Spinal cord (tissue), 10 donors: ENCODE results near the gene HIPK1. TPM values are rescaled to one million over a fixed set of nuclear protein-coding genes. Genes with fewer than 3 reads are reported as not detected.

Source experiments
- DNase-seq, 6 donors: peaks; one replicate each; pipeline versions ENCODE4 v3.0.0 to v3.0.0-alpha.2; 2013 to 2015; ENCODE audit warnings: low spot score in 6 of 6, low read depth in 4 of 6
- H3K27ac ChIP-seq: one replicate; pipeline ENCODE4 v1.5.1; 2013; ENCODE audit warnings: low read depth, low read length, control low read depth
- H3K27me3 ChIP-seq: one replicate; pipeline ENCODE4 v1.6.1; 2013; ENCODE audit warnings: low read length; ENCODE audit not compliant: control insufficient read depth, insufficient read depth
- H3K36me3 ChIP-seq: one replicate; pipeline ENCODE4 v1.6.1; 2013; ENCODE audit warnings: low read length; ENCODE audit not compliant: control insufficient read depth, insufficient read depth
- H3K4me1 ChIP-seq: one replicate; pipeline ENCODE4 v1.6.1; 2013; ENCODE audit warnings: low read length; ENCODE audit not compliant: control insufficient read depth, insufficient read depth
- H3K4me3 ChIP-seq: one replicate; pipeline ENCODE4 v1.5.1; 2013; ENCODE audit warnings: low read depth, low read length, control low read depth
- H3K9me3 ChIP-seq: one replicate; pipeline ENCODE4 v1.6.1; 2013; ENCODE audit warnings: low read length; ENCODE audit not compliant: control insufficient read depth, insufficient read depth
- WGBS: methylation state at CpG from one replicate; pipeline ENCODE4 v1.1.5; 2013; ENCODE audit warnings: missing lambda C conversion rate; ENCODE audit not compliant: insufficient coverage; 5-methylcytosine and 5-hydroxymethylcytosine counted together
- polyA plus RNA-seq, 2 donors: library from polyadenylated mRNA; unstranded; fragments of 120-200 nt; gene quantifications; one replicate each; pipeline ENCODE4 v1.2.1, GENCODE V29; 2013; ENCODE audit not compliant: insufficient read length in 2 of 2
- total RNA-seq, 2 donors: library from RNA; depleted of rRNA in 1 of 2; stranded (reverse); fragments of 120-200 nt in 1 of 2; fragments of >200 nt in 1 of 2; gene quantifications; one replicate each; pipeline versions ENCODE4 v1.2.3 to v1.2.4, GENCODE V29; 2013 to 2014
- donor health status: healthy.

Gene HIPK1
- total and polyA plus RNA-seq, 4 donors: 41.5 to 58.6 (median 50.1) TPM

GRCh38 chr1:113895098-113895497, 34.0 kb upstream of the HIPK1 start:
- Histone ChIP-seq H3K27me3 (no peaks in the 10 kb centered on the region), H3K36me3 (peaks cover 17% of the 10 kb centered on the region), H3K4me3 (no peak overlapping the region), H3K9me3 (no peaks in the 10 kb centered on the region), H3K4me1 (no peaks in the 10 kb centered on the region), H3K27ac (no peak overlapping the region)
- 90% methylated on average over 4 of the region's 6 CpGs for WGBS
- DNase-seq: peak in 1 of 6 donors; percentile 28

GRCh38 chr1:113895961-113896360, 33.2 kb upstream of the HIPK1 start:
- 79% methylated on average over 3 of the region's 8 CpGs for WGBS

GRCh38 chr1:113898241-113898814, 30.8 kb upstream of the HIPK1 start:
- no peak overlapping the region for H3K27ac ChIP-seq
- no peak for DNase-seq
- no peaks in the 10 kb centered on the region for H3K27me3 ChIP-seq
- peaks cover 18% of the 10 kb centered on the region for H3K36me3 ChIP-seq
- no peaks in the 10 kb centered on the region for H3K4me1 ChIP-seq
- no CpG with 5 or more reads among the region's 1 CpG for WGBS
- no peaks in the 10 kb centered on the region for H3K9me3 ChIP-seq
- no peak overlapping the region for H3K4me3 ChIP-seq

More at GRCh38 chr1:113895961-113896360, 33.2 kb upstream of the HIPK1 start:
- DNase-seq: no peak
- Histone ChIP-seq H3K4me1 (no peaks in the 10 kb centered on the region), H3K9me3 (no peaks in the 10 kb centered on the region), H3K4me3 (no peak overlapping the region), H3K36me3 (peaks cover 18% of the 10 kb centered on the region), H3K27ac (no peak overlapping the region), H3K27me3 (no peaks in the 10 kb centered on the region)

GRCh38 chr1:113899111-113899510, 30.0 kb upstream of the HIPK1 start:
- Histone ChIP-seq H3K27ac (no peak overlapping the region), H3K4me3 (no peak overlapping the region), H3K36me3 (peaks cover 18% of the 10 kb centered on the region), H3K27me3 (no peaks in the 10 kb centered on the region), H3K9me3 (no peaks in the 10 kb centered on the region), H3K4me1 (no peaks in the 10 kb centered on the region)
- no peak for DNase-seq

GRCh38 chr1:113901191-113901590, 27.9 kb upstream of the HIPK1 start:
- Histone ChIP-seq H3K4me3 (no peak overlapping the region), H3K9me3 (no peaks in the 10 kb centered on the region), H3K4me1 (peaks cover 8% of the 10 kb centered on the region), H3K27me3 (no peaks in the 10 kb centered on the region), H3K27ac (no peak overlapping the region), H3K36me3 (peaks cover 14% of the 10 kb centered on the region)
- no peak for DNase-seq
- WGBS: no CpG with 5 or more reads among the region's 3 CpGs

GRCh38 chr1:113903501-113904292, 25.4 kb upstream of the HIPK1 start:
- no peaks in the 10 kb centered on the region for H3K27me3 ChIP-seq
- no peak for DNase-seq
- peak overlapping the region; percentile 97 for H3K27ac ChIP-seq
- H3K4me3 ChIP-seq: peak overlapping the region; percentile 86
- WGBS: 28% methylated on average over 4 of the region's 7 CpGs
- peaks cover 16% of the 10 kb centered on the region for H3K36me3 ChIP-seq
- H3K4me1 ChIP-seq: peaks cover 14% of the 10 kb centered on the region
- no peaks in the 10 kb centered on the region for H3K9me3 ChIP-seq

- H3K9me3 ChIP-seq: no peaks in the 10 kb centered on the region
- peaks cover 17% of the 10 kb centered on the region for H3K36me3 ChIP-seq
- DNase-seq: no peak
- H3K4me3 ChIP-seq: peak overlapping the region; percentile 86
- no peaks in the 10 kb centered on the region for H3K27me3 ChIP-seq
- 1% methylated on average over 9 of the region's 11 CpGs for WGBS
- peaks cover 14% of the 10 kb centered on the region for H3K4me1 ChIP-seq
- H3K27ac ChIP-seq: peak overlapping the region; percentile 97
These were observed 24.8 kb upstream of the HIPK1 start for GRCh38 chr1:113904293-113904673.

- no peaks in the 10 kb centered on the region for H3K9me3 ChIP-seq
- no peaks in the 10 kb centered on the region for H3K27me3 ChIP-seq
- H3K36me3 ChIP-seq: peaks cover 15% of the 10 kb centered on the region
- peak within 1 kb of the TSS; percentile 86 for H3K4me3 ChIP-seq
- peak; percentile 94 to 100 (median 98) for DNase-seq
- peaks cover 14% of the 10 kb centered on the region for H3K4me1 ChIP-seq
- peak within 1 kb of the TSS; percentile 97 for H3K27ac ChIP-seq
- under 1% methylated on average over 63 of the region's 67 CpGs for WGBS
These were observed 24.3 kb upstream of the HIPK1 start, which contains the start of the genes AP4B1 and DCLRE1B for GRCh38 chr1:113904674-113905434. Gene AP4B1 (minus strand): TSS chr1:113904799. CDS start chr1:113904717, 82 bp downstream. Gene DCLRE1B (plus strand): TSS chr1:113905326. CDS start chr1:113905587, 261 bp downstream.

- peak overlapping the region; percentile 86 for H3K4me3 ChIP-seq
- DNase-seq: no peak
- H3K4me1 ChIP-seq: peaks cover 14% of the 10 kb centered on the region
- H3K27ac ChIP-seq: peak overlapping the region; percentile 97
- 0% methylated on average over 15 of the region's 17 CpGs for WGBS
- no peaks in the 10 kb centered on the region for H3K27me3 ChIP-seq
- no peaks in the 10 kb centered on the region for H3K9me3 ChIP-seq
- peaks cover 14% of the 10 kb centered on the region for H3K36me3 ChIP-seq
These were observed 23.7 kb upstream of the HIPK1 start for GRCh38 chr1:113905435-113905861.
